WTC11 (cell line): ENCODE data around the gene SREK1IP1. TPM values are rescaled to one million over a fixed set of nuclear protein-coding genes. Genes with fewer than 3 reads are reported as not detected.

Experiments used
- ATAC-seq: fragments of 200-7000 bp; cut with Tn5 transposase; 2 replicates; pipeline ENCODE4 v1.10.0; 2021; ENCODE audit warnings: mild to moderate bottlenecking, moderate library complexity
- CTCF ChIA-PET: fragments of 300-600 bp; sonication (Branson Sonifier 250); formaldehyde crosslinking; loops from one replicate; lab custom pipeline; 2021; ENCODE audit warnings: antibody characterized with exemption; lab: Charles Lee
- POLR2A ChIA-PET: fragments of 350-600 bp; sonication (Branson Sonifier 250); formaldehyde crosslinking; loops from one replicate; lab custom pipeline; 2021; ENCODE audit warnings: antibody characterized with exemption; lab: Charles Lee
- DNase-seq: peaks from one replicate; pipeline ENCODE4 v3.0.0; 2021; ENCODE audit warnings: low spot score
- H3K27ac Mint-ChIP-seq: 2 replicates; pipeline ENCODE4 v1.8.0; 2021; ENCODE audit warnings: mixed read lengths
- H3K27me3 Mint-ChIP-seq: 2 replicates; pipeline ENCODE4 v1.8.0; 2021; ENCODE audit warnings: low read depth, mild to moderate bottlenecking, moderate library complexity, mixed read lengths
- H3K36me3 Mint-ChIP-seq: 2 replicates; pipeline ENCODE4 v1.8.0; 2021; ENCODE audit warnings: mixed read lengths
- H3K4me1 Mint-ChIP-seq: 2 replicates; pipeline ENCODE4 v1.8.0; 2022; ENCODE audit warnings: mixed read lengths
- H3K4me3 Mint-ChIP-seq: 2 replicates; pipeline ENCODE4 v1.8.0; 2021; ENCODE audit warnings: mild to moderate bottlenecking, moderate library complexity, mixed read lengths
- H3K9me3 Mint-ChIP-seq: 2 replicates; pipeline ENCODE4 v1.8.0; 2021; ENCODE audit warnings: mixed read lengths
- CREB1 ChIP-seq: sonication (generic); formaldehyde crosslinking; IDR thresholded peaks from 2 replicates; pipeline ENCODE4 v1.8.0; 2023; ENCODE audit warnings: mild to moderate bottlenecking, missing genetic modification reagents
- FOXK1 ChIP-seq: sonication (generic); formaldehyde crosslinking; IDR thresholded peaks from 2 replicates; pipeline ENCODE4 v1.8.0; 2022; ENCODE audit warnings: mild to moderate bottlenecking, moderate library complexity, missing genetic modification reagents
- MXD4 ChIP-seq: fragments of 250-450 bp; sonication (Bioruptor Pico); IDR thresholded peaks from 2 replicates; pipeline ENCODE4 v1.8.0; 2021; ENCODE audit warnings: mild to moderate bottlenecking, moderate library complexity, borderline replicate concordance
- NFYB ChIP-seq: sonication (generic); formaldehyde crosslinking; conservative IDR thresholded peaks from 2 replicates; pipeline ENCODE4 v1.8.0; 2022; ENCODE audit warnings: low read depth, missing genetic modification reagents
- SMAD4 ChIP-seq: sonication (generic); formaldehyde crosslinking; IDR thresholded peaks from 2 replicates; pipeline ENCODE4 v1.8.0; 2022; ENCODE audit warnings: mild to moderate bottlenecking, missing genetic modification reagents
- TEAD1 ChIP-seq: sonication (generic); formaldehyde crosslinking; IDR thresholded peaks from 2 replicates; pipeline ENCODE4 v1.8.0; 2022; ENCODE audit warnings: mild to moderate bottlenecking, missing genetic modification reagents
- ZNF121 ChIP-seq: sonication (generic); formaldehyde crosslinking; IDR thresholded peaks from 2 replicates; pipeline ENCODE4 v1.8.0; 2023; ENCODE audit warnings: missing genetic modification reagents
- total RNA-seq: library from RNA; stranded (reverse); gene quantifications from 3 replicates; pipeline ENCODE4 v1.2.3, GENCODE V29; 2021
- TF ChIP-seq, protein P1 (sequence below): sonication (generic); formaldehyde crosslinking; IDR thresholded peaks from 2 replicates; pipeline ENCODE4 v1.8.0; 2022; ENCODE audit warnings: mild to moderate bottlenecking, missing genetic modification reagents
- TF ChIP-seq, protein P2 (sequence below): fragments of 250-450 bp; sonication (Bioruptor Pico); IDR thresholded peaks from 2 replicates; pipeline ENCODE4 v1.9.0; 2021; ENCODE audit warnings: moderate library complexity, mild to moderate bottlenecking, inconsistent platforms, borderline replicate concordance
- TF ChIP-seq, protein P3 (sequence below): sonication (generic); formaldehyde crosslinking; IDR thresholded peaks from 2 replicates; pipeline ENCODE4 v1.8.0; 2023; ENCODE audit warnings: missing genetic modification reagents, mild to moderate bottlenecking, borderline replicate concordance
- TF ChIP-seq, protein P4 (sequence below): sonication (generic); formaldehyde crosslinking; IDR thresholded peaks from 2 replicates; pipeline ENCODE4 v1.8.1; 2023; ENCODE audit warnings: mild to moderate bottlenecking, missing genetic modification reagents, moderate library complexity
- TF ChIP-seq, protein P5 (sequence below): sonication (generic); formaldehyde crosslinking; IDR thresholded peaks from 2 replicates; pipeline ENCODE4 v1.8.1; 2022; ENCODE audit warnings: mild to moderate bottlenecking, missing genetic modification reagents, moderate library complexity, borderline replicate concordance
- TF ChIP-seq, protein P6 (sequence below): sonication (generic); formaldehyde crosslinking; IDR thresholded peaks from 2 replicates; pipeline ENCODE4 v1.8.1; 2023; ENCODE audit warnings: mild to moderate bottlenecking, moderate library complexity, missing genetic modification reagents
- TF ChIP-seq, protein P7 (sequence below): sonication (generic); formaldehyde crosslinking; IDR thresholded peaks from 2 replicates; pipeline ENCODE4 v1.8.0; 2023; ENCODE audit warnings: mild to moderate bottlenecking, missing genetic modification reagents
- TF ChIP-seq, protein P8 (sequence below): sonication (generic); formaldehyde crosslinking; IDR thresholded peaks from 2 replicates; pipeline ENCODE4 v1.8.1; 2022; ENCODE audit warnings: low read depth, mild to moderate bottlenecking, moderate library complexity, missing genetic modification reagents, borderline replicate concordance

SREK1IP1 gene
- total RNA-seq, 1 experiment from 2014 or later = 26.2 TPM

DNA sequence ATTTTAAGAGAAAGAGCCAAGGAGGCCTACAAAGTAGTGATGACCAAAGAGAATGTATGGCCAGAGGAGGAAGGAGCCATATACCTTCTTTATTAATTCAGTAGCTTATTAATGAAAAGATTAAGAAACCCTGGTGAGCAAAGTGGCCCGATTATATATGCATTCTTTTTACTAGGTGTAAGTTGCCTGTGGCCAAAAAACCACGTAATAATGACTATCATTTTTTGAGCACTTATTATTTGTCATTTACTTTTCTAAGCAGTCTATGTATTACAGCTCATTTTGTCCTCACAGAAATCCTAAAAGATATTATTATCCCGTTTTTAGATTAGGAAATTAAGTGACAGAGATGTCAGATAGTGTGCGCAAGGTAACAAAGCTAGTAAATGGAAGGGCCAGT is 3.2 kb upstream of the SREK1IP1 start:
- Mint-ChIP-seq H3K36me3 (peaks cover 8% of the 10 kb centered on the region), H3K4me1 (peaks cover 24% of the 10 kb centered on the region), H3K27ac (no peak overlapping the region), H3K27me3 (no peaks in the 10 kb centered on the region), H3K4me3 (no peak overlapping the region), H3K9me3 (no peaks in the 10 kb centered on the region)
- ChIA-PET CTCF (no interaction called here), POLR2A (no interaction called here)
- TF ChIP-seq, protein P1, sequence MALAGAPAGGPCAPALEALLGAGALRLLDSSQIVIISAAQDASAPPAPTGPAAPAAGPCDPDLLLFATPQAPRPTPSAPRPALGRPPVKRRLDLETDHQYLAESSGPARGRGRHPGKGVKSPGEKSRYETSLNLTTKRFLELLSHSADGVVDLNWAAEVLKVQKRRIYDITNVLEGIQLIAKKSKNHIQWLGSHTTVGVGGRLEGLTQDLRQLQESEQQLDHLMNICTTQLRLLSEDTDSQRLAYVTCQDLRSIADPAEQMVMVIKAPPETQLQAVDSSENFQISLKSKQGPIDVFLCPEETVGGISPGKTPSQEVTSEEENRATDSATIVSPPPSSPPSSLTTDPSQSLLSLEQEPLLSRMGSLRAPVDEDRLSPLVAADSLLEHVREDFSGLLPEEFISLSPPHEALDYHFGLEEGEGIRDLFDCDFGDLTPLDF (CRISPR knock-in tag) = no peak
- TF ChIP-seq, protein P2, sequence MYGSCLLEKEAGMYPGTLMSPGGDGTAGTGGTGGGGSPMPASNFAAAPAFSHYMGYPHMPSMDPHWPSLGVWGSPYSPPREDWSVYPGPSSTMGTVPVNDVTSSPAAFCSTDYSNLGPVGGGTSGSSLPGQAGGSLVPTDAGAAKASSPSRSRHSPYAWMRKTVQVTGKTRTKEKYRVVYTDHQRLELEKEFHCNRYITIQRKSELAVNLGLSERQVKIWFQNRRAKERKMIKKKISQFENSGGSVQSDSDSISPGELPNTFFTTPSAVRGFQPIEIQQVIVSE = no peak
- TF ChIP-seq CREB1 (CRISPR knock-in tag) = no peak
- no peak for TF ChIP-seq TEAD1
- no peak for TF ChIP-seq NFYB (CRISPR knock-in tag)
- TF ChIP-seq, protein P3, sequence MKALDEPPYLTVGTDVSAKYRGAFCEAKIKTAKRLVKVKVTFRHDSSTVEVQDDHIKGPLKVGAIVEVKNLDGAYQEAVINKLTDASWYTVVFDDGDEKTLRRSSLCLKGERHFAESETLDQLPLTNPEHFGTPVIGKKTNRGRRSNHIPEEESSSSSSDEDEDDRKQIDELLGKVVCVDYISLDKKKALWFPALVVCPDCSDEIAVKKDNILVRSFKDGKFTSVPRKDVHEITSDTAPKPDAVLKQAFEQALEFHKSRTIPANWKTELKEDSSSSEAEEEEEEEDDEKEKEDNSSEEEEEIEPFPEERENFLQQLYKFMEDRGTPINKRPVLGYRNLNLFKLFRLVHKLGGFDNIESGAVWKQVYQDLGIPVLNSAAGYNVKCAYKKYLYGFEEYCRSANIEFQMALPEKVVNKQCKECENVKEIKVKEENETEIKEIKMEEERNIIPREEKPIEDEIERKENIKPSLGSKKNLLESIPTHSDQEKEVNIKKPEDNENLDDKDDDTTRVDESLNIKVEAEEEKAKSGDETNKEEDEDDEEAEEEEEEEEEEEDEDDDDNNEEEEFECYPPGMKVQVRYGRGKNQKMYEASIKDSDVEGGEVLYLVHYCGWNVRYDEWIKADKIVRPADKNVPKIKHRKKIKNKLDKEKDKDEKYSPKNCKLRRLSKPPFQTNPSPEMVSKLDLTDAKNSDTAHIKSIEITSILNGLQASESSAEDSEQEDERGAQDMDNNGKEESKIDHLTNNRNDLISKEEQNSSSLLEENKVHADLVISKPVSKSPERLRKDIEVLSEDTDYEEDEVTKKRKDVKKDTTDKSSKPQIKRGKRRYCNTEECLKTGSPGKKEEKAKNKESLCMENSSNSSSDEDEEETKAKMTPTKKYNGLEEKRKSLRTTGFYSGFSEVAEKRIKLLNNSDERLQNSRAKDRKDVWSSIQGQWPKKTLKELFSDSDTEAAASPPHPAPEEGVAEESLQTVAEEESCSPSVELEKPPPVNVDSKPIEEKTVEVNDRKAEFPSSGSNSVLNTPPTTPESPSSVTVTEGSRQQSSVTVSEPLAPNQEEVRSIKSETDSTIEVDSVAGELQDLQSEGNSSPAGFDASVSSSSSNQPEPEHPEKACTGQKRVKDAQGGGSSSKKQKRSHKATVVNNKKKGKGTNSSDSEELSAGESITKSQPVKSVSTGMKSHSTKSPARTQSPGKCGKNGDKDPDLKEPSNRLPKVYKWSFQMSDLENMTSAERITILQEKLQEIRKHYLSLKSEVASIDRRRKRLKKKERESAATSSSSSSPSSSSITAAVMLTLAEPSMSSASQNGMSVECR (CRISPR knock-in tag) = no peak
- no peak for TF ChIP-seq FOXK1 (CRISPR knock-in tag)
- no peak for TF ChIP-seq ZNF121
- DNase-seq = no peak
- no peak for ATAC-seq

DNA sequence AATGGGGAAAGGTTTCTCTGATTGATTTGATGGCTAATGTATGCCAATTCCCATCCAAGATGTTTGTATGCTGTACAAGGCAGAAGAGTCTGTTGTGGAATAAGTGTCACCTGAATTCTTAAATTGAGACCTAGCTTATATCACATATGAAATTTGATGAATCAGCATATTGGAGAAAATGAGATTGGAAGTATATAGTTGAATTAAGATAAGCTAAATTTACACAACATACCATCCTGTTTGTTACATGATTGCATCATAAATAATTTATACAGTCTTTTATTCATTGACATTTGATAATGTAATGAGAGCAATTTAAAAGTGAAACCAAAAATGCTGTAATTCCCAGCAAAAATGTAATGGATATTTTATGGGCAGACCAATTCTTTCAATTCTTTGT is 1.4 kb upstream of the SREK1IP1 start:
- POLR2A ChIA-PET = no interaction called here
- DNase-seq = no peak
- H3K4me3 Mint-ChIP-seq = peak overlapping the region; percentile 100
- H3K36me3 Mint-ChIP-seq = peaks cover 8% of the 10 kb centered on the region
- TF ChIP-seq, protein P4, sequence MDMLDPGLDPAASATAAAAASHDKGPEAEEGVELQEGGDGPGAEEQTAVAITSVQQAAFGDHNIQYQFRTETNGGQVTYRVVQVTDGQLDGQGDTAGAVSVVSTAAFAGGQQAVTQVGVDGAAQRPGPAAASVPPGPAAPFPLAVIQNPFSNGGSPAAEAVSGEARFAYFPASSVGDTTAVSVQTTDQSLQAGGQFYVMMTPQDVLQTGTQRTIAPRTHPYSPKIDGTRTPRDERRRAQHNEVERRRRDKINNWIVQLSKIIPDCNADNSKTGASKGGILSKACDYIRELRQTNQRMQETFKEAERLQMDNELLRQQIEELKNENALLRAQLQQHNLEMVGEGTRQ = no peak
- TF ChIP-seq, protein P5, sequence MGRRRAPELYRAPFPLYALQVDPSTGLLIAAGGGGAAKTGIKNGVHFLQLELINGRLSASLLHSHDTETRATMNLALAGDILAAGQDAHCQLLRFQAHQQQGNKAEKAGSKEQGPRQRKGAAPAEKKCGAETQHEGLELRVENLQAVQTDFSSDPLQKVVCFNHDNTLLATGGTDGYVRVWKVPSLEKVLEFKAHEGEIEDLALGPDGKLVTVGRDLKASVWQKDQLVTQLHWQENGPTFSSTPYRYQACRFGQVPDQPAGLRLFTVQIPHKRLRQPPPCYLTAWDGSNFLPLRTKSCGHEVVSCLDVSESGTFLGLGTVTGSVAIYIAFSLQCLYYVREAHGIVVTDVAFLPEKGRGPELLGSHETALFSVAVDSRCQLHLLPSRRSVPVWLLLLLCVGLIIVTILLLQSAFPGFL (CRISPR knock-in tag) = no peak
- TF ChIP-seq SMAD4 (CRISPR knock-in tag) (no peak), TEAD1 (no peak), MXD4 (CRISPR knock-in tag) (no peak)
- TF ChIP-seq, protein P6, sequence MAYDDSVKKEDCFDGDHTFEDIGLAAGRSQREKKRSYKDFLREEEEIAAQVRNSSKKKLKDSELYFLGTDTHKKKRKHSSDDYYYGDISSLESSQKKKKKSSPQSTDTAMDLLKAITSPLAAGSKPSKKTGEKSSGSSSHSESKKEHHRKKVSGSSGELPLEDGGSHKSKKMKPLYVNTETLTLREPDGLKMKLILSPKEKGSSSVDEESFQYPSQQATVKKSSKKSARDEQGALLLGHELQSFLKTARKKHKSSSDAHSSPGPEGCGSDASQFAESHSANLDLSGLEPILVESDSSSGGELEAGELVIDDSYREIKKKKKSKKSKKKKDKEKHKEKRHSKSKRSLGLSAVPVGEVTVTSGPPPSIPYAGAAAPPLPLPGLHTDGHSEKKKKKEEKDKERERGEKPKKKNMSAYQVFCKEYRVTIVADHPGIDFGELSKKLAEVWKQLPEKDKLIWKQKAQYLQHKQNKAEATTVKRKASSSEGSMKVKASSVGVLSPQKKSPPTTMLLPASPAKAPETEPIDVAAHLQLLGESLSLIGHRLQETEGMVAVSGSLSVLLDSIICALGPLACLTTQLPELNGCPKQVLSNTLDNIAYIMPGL (CRISPR knock-in tag) = no peak
- TF ChIP-seq, protein P7, sequence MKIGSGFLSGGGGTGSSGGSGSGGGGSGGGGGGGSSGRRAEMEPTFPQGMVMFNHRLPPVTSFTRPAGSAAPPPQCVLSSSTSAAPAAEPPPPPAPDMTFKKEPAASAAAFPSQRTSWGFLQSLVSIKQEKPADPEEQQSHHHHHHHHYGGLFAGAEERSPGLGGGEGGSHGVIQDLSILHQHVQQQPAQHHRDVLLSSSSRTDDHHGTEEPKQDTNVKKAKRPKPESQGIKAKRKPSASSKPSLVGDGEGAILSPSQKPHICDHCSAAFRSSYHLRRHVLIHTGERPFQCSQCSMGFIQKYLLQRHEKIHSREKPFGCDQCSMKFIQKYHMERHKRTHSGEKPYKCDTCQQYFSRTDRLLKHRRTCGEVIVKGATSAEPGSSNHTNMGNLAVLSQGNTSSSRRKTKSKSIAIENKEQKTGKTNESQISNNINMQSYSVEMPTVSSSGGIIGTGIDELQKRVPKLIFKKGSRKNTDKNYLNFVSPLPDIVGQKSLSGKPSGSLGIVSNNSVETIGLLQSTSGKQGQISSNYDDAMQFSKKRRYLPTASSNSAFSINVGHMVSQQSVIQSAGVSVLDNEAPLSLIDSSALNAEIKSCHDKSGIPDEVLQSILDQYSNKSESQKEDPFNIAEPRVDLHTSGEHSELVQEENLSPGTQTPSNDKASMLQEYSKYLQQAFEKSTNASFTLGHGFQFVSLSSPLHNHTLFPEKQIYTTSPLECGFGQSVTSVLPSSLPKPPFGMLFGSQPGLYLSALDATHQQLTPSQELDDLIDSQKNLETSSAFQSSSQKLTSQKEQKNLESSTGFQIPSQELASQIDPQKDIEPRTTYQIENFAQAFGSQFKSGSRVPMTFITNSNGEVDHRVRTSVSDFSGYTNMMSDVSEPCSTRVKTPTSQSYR (CRISPR knock-in tag) = no peak
- TF ChIP-seq, protein P8, sequence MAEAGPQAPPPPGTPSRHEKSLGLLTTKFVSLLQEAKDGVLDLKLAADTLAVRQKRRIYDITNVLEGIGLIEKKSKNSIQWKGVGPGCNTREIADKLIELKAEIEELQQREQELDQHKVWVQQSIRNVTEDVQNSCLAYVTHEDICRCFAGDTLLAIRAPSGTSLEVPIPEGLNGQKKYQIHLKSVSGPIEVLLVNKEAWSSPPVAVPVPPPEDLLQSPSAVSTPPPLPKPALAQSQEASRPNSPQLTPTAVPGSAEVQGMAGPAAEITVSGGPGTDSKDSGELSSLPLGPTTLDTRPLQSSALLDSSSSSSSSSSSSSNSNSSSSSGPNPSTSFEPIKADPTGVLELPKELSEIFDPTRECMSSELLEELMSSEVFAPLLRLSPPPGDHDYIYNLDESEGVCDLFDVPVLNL (CRISPR knock-in tag) = no peak
- TF ChIP-seq, all 79 proteins: peak for 0
- ATAC-seq = no peak
- Mint-ChIP-seq H3K9me3 (no peaks in the 10 kb centered on the region), H3K4me1 (peaks cover 24% of the 10 kb centered on the region), H3K27ac (no peak overlapping the region; the same call in 1 of the 2 replicates), H3K27me3 (no peaks in the 10 kb centered on the region)
- CTCF ChIA-PET = interaction anchor here (0.8 kb wide), 1 partner anchor 87 kb away, joined by 4 read pairs; no protein-coding TSS in a partner anchor
